Measurements from ENCODE around the gene LIN37.

GRCh38 chr19:35732540-35733179 is 15.7 kb upstream of the LIN37 start:
- TF ChIP-seq POLR2A (IDR thresholded peaks at IDR 0.05; ENCODE audit: low read depth, low read length) (no peak), POLR2AphosphoS5 (IDR thresholded peaks at IDR 0.05; ENCODE audit: low read depth, low read length) (no peak), TAF1 (IDR thresholded peaks at IDR 0.05; ENCODE audit: low read depth, low read length) (no peak)
